BLaER1 treated with 17β-estradiol and CSF1 and Interleukin-3, amounts not matched to agents 10 nM and 100 nM (cell line): ENCODE measurements around the gene UBE2C.

Source experiments
- H3K27ac ChIP-seq, 11 experiments: shearing (Covaris generic); formaldehyde crosslinking; 2 replicates each; pipeline ENCODE4 v1.8.1; 2022
- H3K27me3 ChIP-seq, 11 experiments: shearing (Covaris generic); formaldehyde crosslinking; 2 replicates each; pipeline ENCODE4 v1.8.1; 2022
- H3K36me3 ChIP-seq, 11 experiments: shearing (Covaris generic); formaldehyde crosslinking; 2 replicates each; pipeline ENCODE4 v1.8.1; 2022
- H3K4me1 ChIP-seq, 10 experiments: shearing (Covaris generic); formaldehyde crosslinking; 2 replicates each; pipeline ENCODE4 v1.8.1; 2022
- H3K4me2 ChIP-seq, 11 experiments: shearing (Covaris generic); formaldehyde crosslinking; 2 replicates each; pipeline ENCODE4 v1.8.1; 2022
- H3K4me3 ChIP-seq, 10 experiments: shearing (Covaris generic); formaldehyde crosslinking; 2 replicates each; pipeline ENCODE4 v1.8.1; 2022
- H3K9ac ChIP-seq, 11 experiments: shearing (Covaris generic); formaldehyde crosslinking; 2 replicates each; pipeline ENCODE4 v1.8.1; 2022
- H3K9me3 ChIP-seq, 11 experiments: shearing (Covaris generic); formaldehyde crosslinking; replicated peaks in 1 of 11; 2 replicates each; pipeline ENCODE4 v1.8.1; 2022
- H4K20me1 ChIP-seq, 11 experiments: shearing (Covaris generic); formaldehyde crosslinking; 2 replicates each; pipeline ENCODE4 v1.8.1; 2022
- Cebpa-rat ChIP-seq, 11 experiments: shearing (Covaris generic); IDR thresholded peaks; 2 replicates each; pipeline ENCODE4 v1.8.1; 2022

The UBE2C gene

DNA sequence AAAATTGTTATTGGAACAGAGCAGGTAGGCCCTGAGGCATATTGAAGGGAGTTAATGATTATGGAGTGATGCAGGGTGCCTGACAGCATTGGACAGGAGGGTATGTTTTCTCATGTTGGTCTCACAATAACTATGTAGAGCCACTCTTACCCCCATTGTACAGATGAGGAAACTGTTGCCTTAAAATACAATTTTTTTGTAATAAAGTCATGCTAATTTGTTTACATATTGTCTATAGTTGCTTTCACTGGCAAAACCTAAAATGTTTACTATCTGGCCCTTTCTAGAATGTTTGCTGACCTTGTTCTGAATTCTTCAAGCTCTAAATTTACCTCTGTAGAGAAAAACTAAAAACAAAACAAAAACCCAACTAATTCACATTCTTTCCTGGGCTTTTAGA, 39.1 kb downstream of the UBE2C start:
- H3K4me1 ChIP-seq = peaks cover 9 to 22% (median 19%) of the 10 kb centered on the region in 10 experiments
- peaks cover 0 to 9% (median 0%) of the 10 kb centered on the region in 11 experiments; a peak in 1 of 22 replicates for H4K20me1 ChIP-seq
- H3K9me3 ChIP-seq = no peaks in the 10 kb centered on the region
- peaks cover 53 to 87% (median 69%) of the 10 kb centered on the region in 11 experiments for H3K36me3 ChIP-seq
- no peak for TF ChIP-seq Cebpa-rat (IDR thresholded peaks at IDR 0.05)
- no peak overlapping the region for H3K4me2 ChIP-seq
- no peak overlapping the region for H3K27ac ChIP-seq
- H3K4me3 ChIP-seq = no peak overlapping the region
- no peak overlapping the region for H3K9ac ChIP-seq
- no peaks in the 10 kb centered on the region for H3K27me3 ChIP-seq

DNA sequence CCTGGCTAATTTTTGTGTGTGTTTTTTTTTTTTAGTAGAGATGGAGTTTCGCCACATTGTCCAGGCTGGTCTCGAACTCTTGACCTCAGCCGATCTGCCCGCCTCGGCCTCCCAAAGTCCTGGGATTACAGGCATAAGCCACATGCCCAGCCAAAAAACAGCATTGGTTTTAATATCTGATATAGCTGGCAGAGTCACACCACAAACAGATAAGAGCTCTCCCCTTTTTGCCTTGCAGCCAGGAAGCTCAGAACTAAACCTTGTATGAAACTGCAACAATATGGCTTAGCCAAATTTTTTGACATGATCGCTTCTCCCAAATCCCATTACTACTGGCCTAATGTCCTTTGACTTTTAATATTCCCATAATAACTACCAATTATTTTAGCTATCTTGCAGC, 39.9 kb downstream of the UBE2C start:
- Histone ChIP-seq H3K9me3 (no peaks in the 10 kb centered on the region), H4K20me1 (peaks cover 0 to 9% (median 0%) of the 10 kb centered on the region in 11 experiments; a peak in 1 of 22 replicates), H3K27me3 (no peaks in the 10 kb centered on the region), H3K4me3 (no peak overlapping the region), H3K4me1 (peaks cover 12 to 25% (median 22%) of the 10 kb centered on the region in 10 experiments), H3K36me3 (peaks cover 45 to 79% (median 62%) of the 10 kb centered on the region in 11 experiments; a peak in 21 of 22 replicates), H3K27ac (no peak overlapping the region), H3K9ac (no peak overlapping the region), H3K4me2 (no peak overlapping the region)
- TF ChIP-seq Cebpa-rat (IDR thresholded peaks at IDR 0.05) = no peak

DNA sequence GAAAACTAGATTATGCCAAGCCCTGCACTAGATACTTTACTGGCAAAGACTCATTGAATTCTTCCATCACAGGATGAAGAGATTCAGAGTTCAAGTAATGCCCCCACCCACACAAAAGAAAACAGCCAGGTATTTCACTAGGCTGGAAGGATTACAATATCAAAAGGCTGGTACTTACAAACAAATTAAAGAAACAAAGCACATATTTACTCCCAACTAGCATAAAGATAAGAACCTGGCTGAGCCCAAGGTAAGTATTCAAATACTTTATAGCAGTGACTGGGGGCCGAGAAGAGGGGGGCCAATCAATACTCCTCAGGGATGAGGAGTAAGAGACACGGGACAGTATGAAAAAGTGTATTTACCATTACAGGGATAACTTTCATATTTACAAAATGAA, 41.0 kb downstream of the UBE2C start:
- Histone ChIP-seq H3K9me3 (no peaks in the 10 kb centered on the region), H3K4me3 (no peak overlapping the region), H3K36me3 (peaks cover 33 to 67% (median 51%) of the 10 kb centered on the region in 11 experiments; a peak in 21 of 22 replicates), H3K9ac (0 out of 22 replicates have a peak overlapping the region, but pooled peaks of 1 of the 11 experiments have one; percentile 29), H3K27ac (no peak overlapping the region), H3K4me1 (peaks cover 18 to 31% (median 28%) of the 10 kb centered on the region in 10 experiments), H4K20me1 (peaks cover 0 to 7% (median 0%) of the 10 kb centered on the region in 11 experiments; a peak in 1 of 22 replicates), H3K4me2 (no peak overlapping the region), H3K27me3 (no peaks in the 10 kb centered on the region)
- TF ChIP-seq Cebpa-rat (IDR thresholded peaks at IDR 0.05) = no peak

DNA sequence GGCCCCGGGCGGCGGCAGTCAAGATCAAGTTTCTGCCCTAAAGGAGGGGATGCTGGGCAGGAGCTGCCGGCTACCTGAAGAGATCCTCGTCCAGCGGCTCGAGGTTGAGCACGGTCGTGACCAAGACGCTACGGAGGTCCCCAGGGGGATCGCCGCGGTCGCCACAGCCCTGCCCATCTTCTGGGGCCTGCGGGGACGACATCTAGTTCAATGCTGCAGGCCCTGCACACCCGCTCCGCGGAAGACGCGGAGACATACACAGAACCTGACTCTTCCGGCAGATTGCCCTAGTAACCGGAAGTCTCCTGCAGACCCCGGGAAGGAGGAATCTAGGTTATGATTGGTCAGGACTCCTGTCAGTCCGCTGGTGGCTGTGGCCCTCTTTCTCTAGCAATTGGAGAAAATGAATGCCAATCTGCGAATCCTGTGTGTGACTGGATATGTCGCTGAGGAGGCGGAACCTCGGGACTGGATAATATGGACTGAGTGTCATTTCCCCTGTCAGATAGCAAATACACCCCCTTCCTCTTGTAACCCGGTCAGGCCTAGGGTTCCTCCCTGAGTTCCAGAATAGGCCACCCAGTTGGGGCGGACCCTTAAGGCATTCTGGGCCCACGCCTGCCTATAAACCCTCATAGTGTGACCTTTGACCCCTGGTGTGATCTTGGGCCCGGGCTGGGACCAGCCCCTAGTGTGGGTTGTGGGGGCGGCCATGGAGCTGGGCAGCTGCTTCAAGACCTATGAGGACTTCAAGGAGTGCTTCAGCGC, 44.9 kb downstream of the UBE2C start, which contains the start of the genes ACOT8 and ZSWIM3:
TSS of gene ACOT8 (minus strand) at position 279 of the 768 bp plus-strand sequence. CDS start at position 202, 77 bp downstream.
TSS of gene ZSWIM3 (plus strand) at position 501 of the 768 bp plus-strand sequence. CDS start at position 713, 212 bp downstream.
- Histone ChIP-seq H3K27me3 (no peaks in the 10 kb centered on the region), H3K9ac (peak within 1 kb of the TSS; percentile 80 to 92 (median 85)), H3K27ac (peak within 1 kb of the TSS; percentile 68 to 85 (median 80)), H4K20me1 (no peaks in the 10 kb centered on the region), H3K9me3 (no peaks in the 10 kb centered on the region), H3K4me2 (peak within 1 kb of the TSS; percentile 86 to 98 (median 94)), H3K4me3 (peak within 1 kb of the TSS; percentile 76 to 97 (median 84)), H3K4me1 (peaks cover 25 to 53% (median 37%) of the 10 kb centered on the region in 10 experiments), H3K36me3 (peaks cover 16 to 29% (median 25%) of the 10 kb centered on the region in 11 experiments; a peak in 20 of 22 replicates)
- TF ChIP-seq Cebpa-rat (IDR thresholded peaks at IDR 0.05) = no peak

DNA sequence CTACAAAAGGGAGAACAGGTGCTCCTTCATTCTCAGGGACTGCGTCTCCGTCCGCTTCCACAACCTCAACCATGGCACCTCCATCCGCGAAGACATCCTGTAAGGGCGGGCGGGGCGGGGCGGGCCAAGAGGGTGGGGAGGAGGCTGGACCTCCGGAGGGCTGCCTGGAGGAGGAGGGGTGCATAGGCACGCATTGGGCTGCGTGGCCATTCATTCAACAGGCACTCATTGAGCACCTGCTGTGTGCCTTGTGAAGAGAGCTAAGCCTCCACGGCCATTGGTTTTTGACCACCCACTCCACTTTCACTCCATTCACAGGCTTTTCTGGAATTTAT, 45.4 kb downstream of the UBE2C start:
- TF ChIP-seq Cebpa-rat (IDR thresholded peaks at IDR 0.05) = no peak
- Histone ChIP-seq H3K4me1 (peaks cover 25 to 53% (median 37%) of the 10 kb centered on the region in 10 experiments), H3K27ac (peak overlapping the region; percentile 63 to 85 (median 78); a peak in 21 of 22 replicates), H3K4me2 (peak overlapping the region; percentile 81 to 96 (median 89)), H3K27me3 (no peaks in the 10 kb centered on the region), H3K4me3 (peak overlapping the region; percentile 76 to 97 (median 84)), H3K9ac (peak overlapping the region; percentile 78 to 92 (median 85)), H4K20me1 (no peaks in the 10 kb centered on the region), H3K9me3 (no peaks in the 10 kb centered on the region), H3K36me3 (peaks cover 12 to 23% (median 21%) of the 10 kb centered on the region in 11 experiments; a peak in 19 of 22 replicates)

DNA sequence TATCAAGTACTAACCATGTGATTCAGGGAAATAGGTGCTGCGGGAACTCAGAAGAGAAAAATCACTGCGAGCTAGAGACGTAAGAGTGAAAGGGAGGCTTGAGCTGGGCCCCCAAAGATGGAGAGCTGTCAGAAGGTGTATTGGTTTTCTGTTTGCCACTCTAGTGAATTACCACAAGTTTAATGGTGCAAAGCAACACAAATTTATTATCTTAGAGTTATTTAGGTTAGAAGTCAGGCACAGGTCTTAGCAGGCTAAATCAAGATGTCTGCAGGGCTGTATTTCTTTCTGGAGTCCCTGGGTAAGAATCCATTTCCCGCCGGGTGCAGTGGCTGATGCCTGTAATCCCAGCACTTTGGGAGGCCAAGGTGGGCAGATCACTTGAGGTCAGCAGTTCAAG, 47.5 kb downstream of the UBE2C start:
- peaks cover 0 to 7% (median 2%) of the 10 kb centered on the region in 11 experiments; a peak in 13 of 22 replicates for H3K36me3 ChIP-seq
- H3K27me3 ChIP-seq = no peaks in the 10 kb centered on the region
- TF ChIP-seq Cebpa-rat (IDR thresholded peaks at IDR 0.05) = no peak
- H3K4me2 ChIP-seq = no peak overlapping the region; a peak in 2 of 22 replicates
- no peak overlapping the region for H3K27ac ChIP-seq
- H3K4me1 ChIP-seq = peaks cover 25 to 48% (median 32%) of the 10 kb centered on the region in 10 experiments
- H3K9me3 ChIP-seq = no peaks in the 10 kb centered on the region
- no peak overlapping the region for H3K4me3 ChIP-seq
- no peak overlapping the region for H3K9ac ChIP-seq
- H4K20me1 ChIP-seq = no peaks in the 10 kb centered on the region

DNA sequence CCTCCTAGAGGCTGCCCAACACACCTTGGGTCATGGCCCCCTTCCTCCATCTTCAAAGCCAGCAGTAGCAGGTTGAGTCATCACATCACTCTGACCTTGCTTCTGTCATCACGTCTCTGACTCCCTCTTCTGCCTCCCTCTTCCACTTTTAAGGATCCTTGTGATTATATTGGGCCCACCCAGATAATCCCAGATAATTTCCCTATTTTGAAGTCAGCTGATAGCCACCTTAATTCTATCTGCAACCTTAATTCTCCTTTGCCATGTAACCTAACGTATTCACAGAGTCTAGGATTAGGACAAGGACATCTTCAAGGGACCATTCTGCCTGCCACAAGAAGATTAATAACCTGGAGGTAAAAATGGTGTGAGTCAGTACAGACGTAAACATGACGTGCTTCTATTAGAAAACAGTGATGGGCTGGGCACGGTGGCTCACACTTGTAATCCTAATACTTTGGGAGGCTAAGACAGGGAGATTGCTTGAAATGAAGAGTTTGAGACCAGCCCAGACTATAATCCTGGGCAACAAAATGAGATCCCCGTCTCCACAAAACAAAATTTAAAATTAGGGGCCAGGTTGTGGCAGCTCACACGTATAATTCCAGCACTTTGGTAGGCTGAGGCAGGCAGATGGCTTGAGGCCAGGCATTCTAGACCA, 48.2 kb downstream of the UBE2C start:
- H3K4me3 ChIP-seq = no peak overlapping the region
- H3K27ac ChIP-seq = no peak overlapping the region
- peaks cover 0 to 3% (median 0%) of the 10 kb centered on the region in 11 experiments; a peak in 2 of 22 replicates for H3K36me3 ChIP-seq
- no peaks in the 10 kb centered on the region for H3K9me3 ChIP-seq
- peak overlapping the region in 1 of 11 experiments; percentile 7; a peak in 1 of 22 replicates for H3K4me2 ChIP-seq
- no peak overlapping the region for H3K9ac ChIP-seq
- TF ChIP-seq Cebpa-rat (IDR thresholded peaks at IDR 0.05) = no peak
- H3K27me3 ChIP-seq = no peaks in the 10 kb centered on the region
- no peaks in the 10 kb centered on the region for H4K20me1 ChIP-seq
- peaks cover 21 to 46% (median 28%) of the 10 kb centered on the region in 10 experiments for H3K4me1 ChIP-seq

DNA sequence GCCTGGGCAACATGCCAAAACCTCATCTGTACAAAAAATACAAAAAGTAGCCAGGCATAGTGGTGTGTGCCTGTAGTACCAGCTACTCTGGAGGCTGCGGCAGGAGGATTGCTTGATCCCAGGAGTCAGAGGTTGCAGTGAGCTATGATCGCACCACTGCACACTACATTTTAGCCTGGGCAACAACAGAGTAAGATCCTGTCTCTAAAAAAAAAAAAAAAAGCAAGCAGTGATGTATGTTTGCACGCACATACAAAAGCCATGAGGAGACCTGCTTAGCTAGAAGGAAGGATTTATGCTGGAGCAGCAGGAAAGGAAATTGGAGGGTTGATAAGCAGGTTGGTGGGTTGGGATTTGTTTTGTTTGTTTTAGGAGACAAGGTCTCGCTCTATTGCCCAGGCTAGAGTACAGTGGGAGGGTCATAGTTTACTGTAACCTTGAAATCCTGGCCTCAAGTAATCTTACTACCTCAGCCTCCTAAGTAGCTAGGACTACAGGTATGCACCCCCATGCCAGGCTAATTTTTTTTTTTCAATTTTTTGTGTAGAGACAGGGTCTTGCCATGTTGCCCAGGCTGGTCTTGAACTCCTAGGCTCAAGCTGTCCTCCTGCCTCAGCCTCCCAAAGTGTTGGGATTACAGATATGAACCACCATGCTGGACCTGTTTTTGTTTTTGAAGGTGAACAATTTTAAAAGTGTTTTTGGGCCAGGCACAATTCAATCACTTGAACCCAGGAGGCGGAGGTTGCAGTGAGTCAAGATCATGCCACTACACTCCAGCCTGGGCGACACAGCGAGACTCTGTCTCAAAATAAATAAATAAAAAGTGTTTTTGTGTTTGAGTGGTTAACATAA, 49.0 kb downstream of the UBE2C start:
- peak overlapping the region in 1 of 11 experiments; percentile 7; a peak in 1 of 22 replicates for H3K4me2 ChIP-seq
- H3K27ac ChIP-seq = no peak overlapping the region
- no peak for TF ChIP-seq Cebpa-rat (IDR thresholded peaks at IDR 0.05)
- no peaks in the 10 kb centered on the region for H3K27me3 ChIP-seq
- H3K4me3 ChIP-seq = no peak overlapping the region
- H4K20me1 ChIP-seq = peaks cover 0 to 2% (median 0%) of the 10 kb centered on the region in 11 experiments; a peak in 1 of 22 replicates
- H3K36me3 ChIP-seq = peaks cover 0 to 3% (median 0%) of the 10 kb centered on the region in 11 experiments; a peak in 2 of 22 replicates
- H3K9me3 ChIP-seq = no peaks in the 10 kb centered on the region
- H3K4me1 ChIP-seq = peaks cover 14 to 42% (median 21%) of the 10 kb centered on the region in 10 experiments
- H3K9ac ChIP-seq = no peak overlapping the region
